HUES48 (cell line): ENCODE results near the gene FXYD2.

ENCODE experiments used
- H3K27ac ChIP-seq: one replicate; pipeline ENCODE4 v1.7.0; 2013; ENCODE audit warnings: low read depth, low read length, inconsistent platforms
- H3K27me3 ChIP-seq: 2 replicates; pipeline ENCODE4 v1.6.1; 2013; ENCODE audit warnings: mild to moderate bottlenecking, low read length; ENCODE audit not compliant: control insufficient read depth, insufficient read depth
- H3K36me3 ChIP-seq: 2 replicates; pipeline ENCODE4 v1.6.1; 2013; ENCODE audit warnings: low read length; ENCODE audit not compliant: control insufficient read depth, insufficient read depth
- H3K4me1 ChIP-seq: 2 replicates; pipeline ENCODE4 v1.6.1; 2013; ENCODE audit warnings: mild to moderate bottlenecking, low read length; ENCODE audit not compliant: control insufficient read depth, insufficient read depth
- H3K4me3 ChIP-seq: 2 replicates; pipeline ENCODE4 v1.5.1; 2013; ENCODE audit warnings: mild to moderate bottlenecking, low read depth, low read length
- H3K9ac ChIP-seq: 2 replicates; pipeline ENCODE4 v1.6.1; 2013; ENCODE audit warnings: mild to moderate bottlenecking, low read depth, low read length, moderate library complexity
- H3K9me3 ChIP-seq: 2 replicates; pipeline ENCODE4 v1.6.1; 2013; ENCODE audit warnings: low read length; ENCODE audit not compliant: control insufficient read depth, insufficient read depth

The FXYD2 gene

GRCh38 chr11:117826190-117826570 is 1.6 kb upstream of the FXYD2 start:
- no peak overlapping the region for H3K9ac ChIP-seq
- H3K9me3 ChIP-seq, result no peaks in the 10 kb centered on the region
- peaks cover 12% of the 10 kb centered on the region for H3K4me1 ChIP-seq

GRCh38 chr11:117825538-117826189 is 1.1 kb upstream of the FXYD2 start:
- Histone ChIP-seq H3K27ac (no peak overlapping the region), H3K9ac (no peak overlapping the region)

More at GRCh38 chr11:117826190-117826570, 1.6 kb upstream of the FXYD2 start:
- H3K27me3 ChIP-seq, result no peaks in the 10 kb centered on the region
- no peak overlapping the region for H3K4me3 ChIP-seq
- H3K27ac ChIP-seq, result no peak overlapping the region
- H3K36me3 ChIP-seq, result no peaks in the 10 kb centered on the region

GRCh38 chr11:117823946-117824420 is 561 bp downstream of the FXYD2 start:
- no peaks in the 10 kb centered on the region for H3K36me3 ChIP-seq
- H3K27me3 ChIP-seq, result no peaks in the 10 kb centered on the region
- peaks cover 17% of the 10 kb centered on the region for H3K4me1 ChIP-seq
- no peak overlapping the region for H3K9ac ChIP-seq
- no peak overlapping the region for H3K27ac ChIP-seq
- no peaks in the 10 kb centered on the region for H3K9me3 ChIP-seq
- H3K4me3 ChIP-seq, result no peak overlapping the region

More at GRCh38 chr11:117825538-117826189, 1.1 kb upstream of the FXYD2 start:
- H3K9me3 ChIP-seq, result no peaks in the 10 kb centered on the region
- H3K4me1 ChIP-seq, result peaks cover 12% of the 10 kb centered on the region
- H3K4me3 ChIP-seq, result no peak overlapping the region
- H3K36me3 ChIP-seq, result no peaks in the 10 kb centered on the region
- H3K27me3 ChIP-seq, result no peaks in the 10 kb centered on the region

GRCh38 chr11:117823294-117823945 is 1.1 kb downstream of the FXYD2 start:
- Histone ChIP-seq H3K4me1 (peaks cover 17% of the 10 kb centered on the region), H3K4me3 (no peak overlapping the region), H3K27me3 (no peaks in the 10 kb centered on the region)

DNA sequence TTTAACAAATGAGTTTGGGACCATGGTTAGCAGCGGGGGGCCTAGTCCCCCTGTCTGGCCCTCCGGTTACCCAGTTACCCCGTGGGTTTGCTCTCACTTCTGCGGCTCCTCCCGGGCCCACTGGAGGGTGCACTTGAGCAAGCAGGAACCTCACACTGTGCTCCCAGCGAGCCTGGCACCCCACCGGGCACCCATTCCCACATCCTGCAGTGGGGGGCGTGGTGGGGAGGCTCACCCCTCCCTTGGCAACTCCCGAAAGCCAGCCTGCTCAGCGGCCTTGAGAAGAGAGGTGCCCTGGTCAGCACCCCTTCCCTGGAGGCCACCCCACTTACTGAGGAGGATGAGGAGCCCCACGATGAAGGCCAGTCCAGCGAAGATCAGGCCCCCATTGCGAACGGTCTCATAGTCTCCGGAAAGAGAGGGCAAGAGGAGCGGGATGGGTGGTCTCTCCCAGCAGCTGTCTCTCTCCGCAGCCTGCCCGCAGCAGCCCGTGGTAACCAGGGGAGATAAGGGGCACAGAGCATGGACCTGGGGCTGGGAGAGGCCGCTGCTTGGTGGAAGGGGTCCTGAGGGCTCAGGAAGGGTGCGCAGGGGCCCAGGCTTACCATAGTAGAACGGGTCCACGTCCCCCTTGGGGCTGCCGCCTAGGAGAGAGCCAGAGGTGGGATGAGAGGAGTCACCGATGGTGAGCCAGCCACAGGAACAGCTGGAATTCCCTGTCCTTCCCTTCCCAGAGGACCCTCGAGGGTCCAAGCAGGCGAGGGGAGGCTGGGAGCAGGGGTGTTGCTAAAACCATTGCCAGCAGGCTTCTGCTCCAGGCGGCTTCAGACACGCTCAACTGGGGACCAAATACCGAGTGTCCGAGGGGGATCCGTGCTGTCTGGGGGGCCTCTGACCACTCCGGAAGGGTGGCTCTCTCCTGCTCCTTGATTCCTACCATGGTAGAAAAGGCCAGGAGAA is 2.2 kb downstream of the FXYD2 start:
- H3K36me3 ChIP-seq, result no peaks in the 10 kb centered on the region
- no peak overlapping the region for H3K27ac ChIP-seq
- H3K27me3 ChIP-seq, result no peaks in the 10 kb centered on the region
- no peaks in the 10 kb centered on the region for H3K9me3 ChIP-seq
- H3K4me1 ChIP-seq, result peaks cover 19% of the 10 kb centered on the region
- no peak overlapping the region for H3K4me3 ChIP-seq
- no peak overlapping the region for H3K9ac ChIP-seq

More at GRCh38 chr11:117823294-117823945, 1.1 kb downstream of the FXYD2 start:
- H3K36me3 ChIP-seq, result no peaks in the 10 kb centered on the region
- no peak overlapping the region for H3K9ac ChIP-seq
- H3K27ac ChIP-seq, result no peak overlapping the region
- H3K9me3 ChIP-seq, result no peaks in the 10 kb centered on the region

- H3K27me3 ChIP-seq, result peaks cover 4% of the 10 kb centered on the region; the same call in 1 of the 2 replicates
- no peaks in the 10 kb centered on the region for H3K36me3 ChIP-seq
- H3K9ac ChIP-seq, result no peak overlapping the region
- no peak overlapping the region for H3K4me3 ChIP-seq
- H3K4me1 ChIP-seq, result peaks cover 28% of the 10 kb centered on the region
- no peak overlapping the region for H3K27ac ChIP-seq
- H3K9me3 ChIP-seq, result no peaks in the 10 kb centered on the region
Measured at GRCh38 chr11:117821431-117821830, 3.1 kb downstream of the FXYD2 start.

DNA sequence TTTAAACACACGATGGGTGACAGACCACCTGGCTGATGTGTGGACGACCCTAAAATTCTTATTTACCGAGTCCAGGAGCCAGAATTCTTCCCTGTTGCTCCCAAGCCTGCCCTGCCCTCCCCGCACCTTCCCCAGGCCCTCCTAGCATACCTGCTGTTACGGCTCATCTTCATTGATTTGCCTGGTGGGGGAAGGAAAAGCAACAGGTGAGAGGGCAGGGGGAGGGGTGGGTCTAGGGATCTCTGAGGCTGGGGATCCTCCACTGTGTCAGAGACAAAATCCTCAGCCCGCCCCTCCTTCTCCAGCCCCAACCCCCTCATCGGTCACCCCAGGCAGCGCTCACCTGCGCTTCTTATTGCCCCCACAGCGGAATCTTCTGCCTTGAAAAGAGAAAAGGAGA is 4.0 kb downstream of the FXYD2 start:
- no peak overlapping the region for H3K27ac ChIP-seq
- H3K36me3 ChIP-seq, result no peaks in the 10 kb centered on the region
- peaks cover 35% of the 10 kb centered on the region for H3K4me1 ChIP-seq
- no peak overlapping the region for H3K4me3 ChIP-seq
- H3K9ac ChIP-seq, result no peak overlapping the region
- no peaks in the 10 kb centered on the region for H3K9me3 ChIP-seq
- H3K27me3 ChIP-seq, result peaks cover 4% of the 10 kb centered on the region; the same call in 1 of the 2 replicates

GRCh38 chr11:117820071-117820470 is 4.5 kb downstream of the FXYD2 start:
- peaks cover 39% of the 10 kb centered on the region for H3K4me1 ChIP-seq
- no peaks in the 10 kb centered on the region for H3K36me3 ChIP-seq
- H3K9ac ChIP-seq, result no peak overlapping the region
- H3K9me3 ChIP-seq, result no peaks in the 10 kb centered on the region
- H3K27me3 ChIP-seq, result peaks cover 4% of the 10 kb centered on the region; the same call in 1 of the 2 replicates
- H3K4me3 ChIP-seq, result no peak overlapping the region
- no peak overlapping the region for H3K27ac ChIP-seq

- H3K36me3 ChIP-seq, result no peaks in the 10 kb centered on the region
- peaks cover 42% of the 10 kb centered on the region for H3K4me1 ChIP-seq
- H3K27me3 ChIP-seq, result peaks cover 4% of the 10 kb centered on the region; the same call in 1 of the 2 replicates
- no peak overlapping the region for H3K9ac ChIP-seq
- H3K4me3 ChIP-seq, result no peak overlapping the region
- no peak overlapping the region for H3K27ac ChIP-seq
- H3K9me3 ChIP-seq, result no peaks in the 10 kb centered on the region
Measured at GRCh38 chr11:117819096-117820040, 5.2 kb downstream of the FXYD2 start.
